Middle frontal gyrus (tissue), 1 donor: Measurements from ENCODE around the gene NINJ2.
A peak's percentile ranks its signal among the peaks of the same experiment; 100 is the strongest.

ENCODE experiments used
- DNase-seq: peaks from one replicate; pipeline ENCODE4 v3.0.0-alpha.2; 2015; ENCODE audit warnings: low spot score; ENCODE audit errors: extremely low spot score

Gene NINJ2

GRCh38 chr12:571795-572531 lies 91.3 kb downstream of the NINJ2 start:
- no peak for DNase-seq

- DNase-seq, result no peak
These were observed 92.1 kb downstream of the NINJ2 start for GRCh38 chr12:570921-571794.

GRCh38 chr12:570435-570920 lies 92.8 kb downstream of the NINJ2 start:
- DNase-seq, result no peak

- peak; percentile 71 for DNase-seq
These were observed 93.3 kb downstream of the NINJ2 start for GRCh38 chr12:569803-570434.

- DNase-seq, result no peak
These were observed 94.1 kb downstream of the NINJ2 start for GRCh38 chr12:569091-569676.

- no peak for DNase-seq
These were observed 94.8 kb downstream of the NINJ2 start for GRCh38 chr12:568486-568885.

GRCh38 chr12:565589-566105 lies 97.6 kb downstream of the NINJ2 start:
- no peak for DNase-seq

GRCh38 chr12:565161-565560 lies 98.1 kb downstream of the NINJ2 start:
- no peak for DNase-seq

- DNase-seq, result no peak
These were observed 99.4 kb downstream of the NINJ2 start for GRCh38 chr12:563787-564298.

- no peak for DNase-seq
These were observed 99.9 kb downstream of the NINJ2 start for GRCh38 chr12:563250-563781.

- DNase-seq, result no peak
These were observed 100.6 kb downstream of the NINJ2 start for GRCh38 chr12:562634-563033.

- DNase-seq, result no peak
These were observed 101.2 kb downstream of the NINJ2 start for GRCh38 chr12:561908-562593.

- no peak for DNase-seq
These were observed 101.9 kb downstream of the NINJ2 start for GRCh38 chr12:561391-561705.

- DNase-seq, result no peak
These were observed 102.4 kb downstream of the NINJ2 start for GRCh38 chr12:560691-561390.

GRCh38 chr12:559906-560455 lies 103.3 kb downstream of the NINJ2 start:
- no peak for DNase-seq

- DNase-seq, result no peak
These were observed 103.9 kb downstream of the NINJ2 start for GRCh38 chr12:559208-559905.

- DNase-seq, result no peak
These were observed 104.7 kb downstream of the NINJ2 start for GRCh38 chr12:558580-558979.

GRCh38 chr12:556498-556897 lies 106.7 kb downstream of the NINJ2 start:
- DNase-seq, result no peak

GRCh38 chr12:554001-554285 lies 109.3 kb downstream of the NINJ2 start:
- no peak for DNase-seq
